Measurements from ENCODE around the gene STK31.
"Not testable (repeated sequence)": the region's sequence is repeated elsewhere in the genome, so short reads cannot be mapped to it uniquely, and the experiment has no call there.

The STK31 gene

GRCh38 chr7:23804707-23805106 is 94.7 kb downstream of the STK31 start:
- no peak for DNase-seq

DNA sequence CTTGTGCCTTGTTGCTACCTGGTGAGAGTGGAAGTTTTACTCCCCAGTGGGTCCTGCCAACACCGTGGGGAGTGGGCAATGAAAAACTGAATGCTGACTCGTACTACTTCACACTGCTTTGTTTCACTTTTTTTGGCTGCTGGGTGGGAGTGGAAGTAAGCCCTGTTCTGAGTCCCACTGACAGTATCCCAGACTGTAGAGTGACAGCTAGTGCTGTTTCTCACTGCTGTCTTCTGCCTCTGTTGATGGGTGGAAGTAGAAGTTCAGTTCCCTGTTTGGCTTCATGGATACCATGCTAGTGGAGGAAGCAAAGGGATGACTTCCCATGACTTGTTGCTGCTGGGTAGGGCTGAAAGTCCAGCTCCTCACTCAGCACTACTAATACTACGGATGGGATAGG is 98.4 kb downstream of the STK31 start:
- DNase-seq: no peak

- DNase-seq: no peak
Observed at GRCh38 chr7:23810099-23810498, 100.1 kb downstream of the STK31 start.

GRCh38 chr7:23811540-23811939 is 101.5 kb downstream of the STK31 start:
- DNase-seq: no peak

DNA sequence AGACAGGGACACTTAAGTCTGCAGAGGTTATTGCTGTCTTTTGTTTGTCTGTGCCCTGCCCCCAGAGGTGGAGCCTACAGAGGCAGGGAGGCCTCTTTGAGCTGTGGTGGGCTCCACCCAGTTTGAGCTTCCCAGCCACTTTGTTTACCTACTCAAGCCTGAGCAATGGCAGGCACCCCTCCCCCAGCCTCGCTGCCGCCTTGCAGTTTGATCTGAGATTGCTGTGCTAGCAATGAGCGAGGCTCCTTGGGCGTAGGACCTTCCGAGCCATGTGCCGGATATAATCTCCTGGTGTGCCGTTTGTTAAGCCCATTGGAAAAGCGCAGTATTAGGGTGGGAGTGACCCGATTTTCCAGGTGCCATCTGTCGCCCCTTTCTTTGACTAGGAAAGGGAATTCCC is 118.1 kb downstream of the STK31 start:
- not testable (repeated sequence) for DNase-seq

DNA sequence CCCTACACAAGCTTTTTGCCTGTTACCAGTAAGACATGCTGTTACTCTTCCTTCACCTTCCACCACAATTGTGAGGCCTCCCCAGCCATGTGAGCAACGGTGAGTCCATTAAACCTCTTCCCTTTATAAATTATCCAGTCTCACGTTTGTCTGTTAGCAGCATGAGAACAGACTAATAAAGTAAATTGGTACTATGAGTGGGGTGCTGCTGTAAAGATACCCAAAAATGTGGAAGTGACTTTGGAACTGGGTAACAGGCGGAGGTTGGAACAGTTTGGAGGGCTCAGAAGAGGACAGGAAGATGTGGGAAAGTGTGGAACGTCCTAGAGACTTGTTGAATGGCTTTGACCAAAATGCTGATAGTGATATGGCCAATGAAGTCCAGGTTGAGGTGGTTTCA is 122.7 kb downstream of the STK31 start:
- not testable (repeated sequence) for DNase-seq

DNA sequence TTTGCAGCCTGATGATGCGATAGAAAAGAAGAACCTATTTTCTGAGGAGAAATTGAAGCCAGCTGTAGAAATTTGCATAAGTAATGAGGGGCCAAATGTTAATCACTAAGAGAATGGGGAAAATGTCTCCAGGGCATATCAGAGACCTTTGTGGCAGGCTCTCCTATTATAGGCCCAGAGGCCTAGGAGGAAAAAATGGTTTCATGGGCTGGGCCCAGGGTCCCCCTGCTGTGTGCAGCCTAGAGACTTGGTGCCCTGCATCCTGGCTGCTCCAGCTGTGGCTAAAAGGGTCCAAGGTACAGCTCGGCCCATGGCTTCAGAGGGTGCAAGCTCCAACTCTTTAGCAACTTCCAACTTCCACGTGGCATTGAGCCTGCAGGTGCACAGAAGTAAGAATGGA is 123.4 kb downstream of the STK31 start:
- no peak for DNase-seq

GRCh38 chr7:23844837-23845236 is 134.8 kb downstream of the STK31 start:
- DNase-seq: not testable (repeated sequence)

DNA sequence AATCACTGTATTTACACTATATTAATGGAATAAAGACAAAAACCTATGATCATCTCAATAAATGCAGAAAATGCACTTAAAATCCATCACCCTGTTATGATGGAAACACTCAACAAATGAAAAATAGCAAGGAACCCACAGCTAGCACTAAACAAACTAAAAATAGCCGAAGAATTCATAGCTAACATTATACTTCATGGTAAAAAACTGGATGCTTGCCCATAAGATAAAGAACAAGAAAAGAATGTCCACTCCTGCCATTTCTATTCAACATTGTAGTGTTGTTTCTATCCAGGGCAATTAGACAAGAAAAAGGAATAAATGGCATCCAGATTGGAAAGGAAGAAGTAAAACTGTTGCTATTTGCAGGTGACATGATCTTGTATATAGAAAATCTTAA is 142.1 kb downstream of the STK31 start:
- no peak for DNase-seq

- no peak for DNase-seq
Observed at GRCh38 chr7:23852988-23853387, 143.0 kb downstream of the STK31 start.

DNA sequence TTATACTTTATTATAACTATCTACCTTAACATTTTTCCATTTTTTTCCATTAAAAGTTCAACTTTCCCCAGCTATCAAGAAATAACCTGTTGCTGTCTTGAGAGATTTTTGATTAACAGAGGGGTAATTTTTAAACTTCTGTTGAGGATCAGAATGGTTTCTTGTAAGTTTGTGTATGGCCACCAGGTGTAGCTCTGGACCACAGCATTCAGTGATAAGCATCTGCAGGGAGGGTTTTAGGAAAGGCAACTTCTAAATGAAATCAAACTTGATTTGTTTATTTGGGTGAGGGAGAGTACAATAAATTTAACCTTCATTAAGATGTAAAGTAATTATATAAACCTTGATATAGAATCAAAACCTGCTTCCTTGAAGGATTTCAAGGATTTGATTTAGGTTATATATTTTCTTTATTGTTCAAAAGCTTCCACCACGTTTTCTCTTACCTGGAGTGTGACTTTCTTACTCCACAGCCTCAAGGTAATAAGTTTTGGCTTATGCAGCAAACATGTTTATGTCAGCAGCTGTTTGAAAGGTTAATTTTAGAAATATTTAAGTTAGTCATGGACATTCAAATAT is 153.3 kb downstream of the STK31 start:
- DNase-seq: no peak

DNA sequence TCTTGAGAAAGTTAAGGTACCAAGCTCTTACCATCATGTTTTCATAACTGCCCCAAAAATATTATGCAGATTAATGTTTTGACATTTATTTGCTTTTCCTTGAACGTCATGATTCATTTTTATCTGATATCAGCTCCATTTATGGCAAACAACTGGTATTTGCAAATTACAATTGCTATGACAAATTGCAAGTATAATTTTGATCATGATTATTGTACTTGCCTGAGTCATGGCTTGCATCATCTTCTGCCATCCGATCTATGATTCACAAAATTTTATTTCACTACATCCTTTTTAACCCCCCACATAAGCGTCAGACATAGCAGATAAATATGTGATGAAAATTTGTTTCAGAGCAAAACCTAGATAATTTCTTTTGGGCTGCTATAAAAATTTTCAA is 155.0 kb downstream of the STK31 start:
- no peak for DNase-seq

DNA sequence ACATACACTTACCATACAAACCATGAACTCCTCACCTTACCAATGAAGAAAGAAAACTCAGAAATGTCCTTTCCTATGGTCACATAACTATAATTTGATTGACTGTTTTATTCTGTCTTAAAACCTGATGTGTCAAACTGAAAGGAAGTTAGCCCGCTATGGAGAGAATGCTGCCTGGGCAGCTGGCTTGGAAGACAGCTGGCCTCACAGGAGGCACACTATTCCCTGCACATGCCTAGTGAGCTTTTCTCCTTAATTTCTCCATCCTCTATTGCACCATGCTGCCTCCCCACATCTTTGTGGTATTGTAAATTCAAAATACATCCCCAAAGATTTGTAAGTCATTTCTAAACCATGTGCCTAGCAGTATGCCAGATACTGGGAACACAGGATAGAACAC is 163.3 kb downstream of the STK31 start:
- no peak for DNase-seq

GRCh38 chr7:23876526-23876925 is 166.5 kb downstream of the STK31 start:
- not testable (repeated sequence) for DNase-seq

Data from NCI-H2107 (cell line).